Renal cortex interstitium (tissue), 11 donors: ENCODE data around the gene AP2A2. TPM values are rescaled to one million over a fixed set of nuclear protein-coding genes. Genes with fewer than 3 reads are reported as not detected.

Experiments
- DNase-seq, 11 donors: peaks; one replicate each; pipeline ENCODE4 v3.0.0-alpha.2; 2013; ENCODE audit warnings: low read depth in 9 of 11, low spot score in 4 of 11; ENCODE audit errors: extremely low read depth in 1 of 11
- polyA plus RNA-seq, 3 donors: library from polyadenylated mRNA; unstranded; fragments of 120-200 nt; gene quantifications; one replicate each; pipeline ENCODE4 v1.2.1, GENCODE V29; 2013; ENCODE audit not compliant: insufficient read length in 3 of 3

Gene AP2A2
- polyA plus RNA-seq, 3 donors, result 105 to 133 (median 108) TPM

- DNase-seq, result no peak
Observed at GRCh38 chr11:913043-913442, 12.6 kb upstream of the AP2A2 start.

DNA sequence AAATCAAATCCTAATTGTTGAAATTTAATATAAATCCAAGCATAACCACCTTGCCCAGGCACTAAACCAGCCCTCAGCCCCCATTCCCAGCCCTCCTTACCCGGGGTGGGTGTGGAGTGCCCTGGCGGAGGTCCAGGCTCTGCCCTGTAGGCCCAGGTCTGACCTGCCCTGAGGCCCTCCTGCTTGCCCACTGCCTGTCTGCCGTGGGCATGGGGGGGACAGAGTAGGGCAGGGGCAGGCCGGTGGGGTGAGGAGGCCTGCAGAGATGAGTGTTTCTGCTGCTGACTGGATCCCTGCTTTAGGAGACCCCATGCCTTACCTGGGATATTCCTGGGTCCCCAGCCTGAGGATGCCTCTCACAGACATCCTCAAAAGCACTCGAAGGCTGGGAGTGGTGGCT lies 11.5 kb upstream of the AP2A2 start:
- DNase-seq, result no peak

- DNase-seq, result no peak
Observed at GRCh38 chr11:914747-915501, 10.7 kb upstream of the AP2A2 start.

DNA sequence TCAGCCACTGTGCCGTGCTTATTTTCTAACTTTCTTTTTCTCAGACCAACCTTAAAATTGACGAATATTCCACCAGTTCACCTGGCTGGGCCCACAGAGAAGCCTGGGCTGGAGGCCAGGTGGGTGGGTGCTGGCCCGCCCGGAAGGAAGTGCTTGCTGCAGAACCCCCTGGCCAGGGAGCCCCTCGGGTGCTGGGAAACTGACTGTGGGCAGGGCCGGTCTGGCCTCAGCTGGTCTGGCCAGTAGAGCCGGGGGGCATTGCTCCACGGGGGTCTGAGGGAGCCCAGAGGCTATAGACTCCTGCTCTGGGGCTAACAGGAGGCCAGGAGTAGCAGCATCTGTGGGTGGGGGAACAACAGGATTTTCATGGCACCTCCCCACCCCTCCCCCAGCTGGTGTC lies 8.2 kb upstream of the AP2A2 start:
- DNase-seq, result no peak

DNA sequence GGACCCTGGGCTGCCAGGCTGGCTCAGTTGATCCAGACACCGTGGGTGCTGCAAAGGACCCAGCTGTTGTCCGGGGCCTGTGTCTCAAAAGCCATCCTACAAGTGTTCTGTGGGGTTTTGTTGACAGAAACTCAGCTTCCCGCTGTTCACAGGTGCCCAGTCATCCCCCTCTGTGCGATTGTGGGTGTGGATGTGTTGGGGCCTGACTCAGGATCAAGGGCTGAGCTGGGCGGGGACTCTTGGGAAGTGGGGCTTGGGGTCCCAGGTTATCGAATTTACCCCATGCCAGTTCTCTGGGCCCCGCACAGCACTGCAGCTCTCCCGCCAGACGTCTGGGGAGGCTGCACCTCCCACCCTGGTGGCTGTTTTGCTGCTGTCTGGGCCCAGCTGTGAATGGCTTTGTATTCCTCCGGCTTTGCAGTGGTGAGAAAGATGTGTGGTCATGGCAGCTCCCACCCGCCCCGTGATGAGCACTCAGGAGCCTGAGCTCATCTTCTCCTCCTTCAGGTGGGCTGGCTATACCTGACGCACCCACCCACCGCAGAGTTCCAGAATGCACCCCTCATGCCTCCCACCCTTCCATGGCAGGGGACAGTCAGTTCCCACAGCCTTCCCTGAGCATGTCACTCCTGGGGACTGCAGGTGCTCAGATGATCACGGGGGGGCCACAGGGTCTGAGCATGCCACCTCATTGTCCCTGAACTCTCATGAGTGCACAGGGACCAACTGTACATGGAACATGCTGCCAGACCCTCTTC lies 3.6 kb upstream of the AP2A2 start:
- no peak for DNase-seq

DNA sequence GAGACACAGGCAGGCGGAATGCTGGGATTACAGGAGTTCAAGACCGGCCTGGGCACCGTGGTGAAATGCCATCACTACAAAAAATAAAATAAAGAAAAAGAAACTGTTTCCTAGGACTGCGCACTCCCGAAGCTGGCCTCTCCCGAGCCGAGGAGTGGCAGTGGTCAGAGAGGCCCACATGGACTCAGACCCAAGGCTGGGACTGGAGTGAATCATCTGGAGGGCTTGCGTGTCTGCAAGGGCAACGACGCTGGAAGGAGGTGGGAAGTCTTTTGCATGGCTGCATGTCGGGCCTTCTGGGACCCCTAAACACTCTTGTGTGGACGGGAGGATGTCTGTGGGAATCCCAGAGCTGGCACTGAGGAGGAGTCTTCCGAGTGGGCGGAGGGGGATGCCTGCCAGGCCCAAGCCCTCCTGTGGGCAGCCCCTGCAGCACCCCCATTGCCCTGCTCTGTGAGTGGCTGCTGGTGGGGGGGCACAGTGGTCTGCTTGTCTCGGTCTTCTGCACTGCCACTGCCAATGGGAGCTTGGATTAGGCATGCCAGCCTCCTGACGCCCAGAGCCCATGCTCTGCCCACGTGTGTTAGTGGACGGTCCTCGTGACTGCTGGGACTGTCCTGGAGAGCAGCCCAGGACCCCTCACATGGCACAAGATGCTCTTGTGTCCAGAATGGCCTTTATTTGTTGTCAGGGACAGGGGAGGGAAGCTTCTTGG lies 1.8 kb upstream of the AP2A2 start:
- DNase-seq, result no peak

DNA sequence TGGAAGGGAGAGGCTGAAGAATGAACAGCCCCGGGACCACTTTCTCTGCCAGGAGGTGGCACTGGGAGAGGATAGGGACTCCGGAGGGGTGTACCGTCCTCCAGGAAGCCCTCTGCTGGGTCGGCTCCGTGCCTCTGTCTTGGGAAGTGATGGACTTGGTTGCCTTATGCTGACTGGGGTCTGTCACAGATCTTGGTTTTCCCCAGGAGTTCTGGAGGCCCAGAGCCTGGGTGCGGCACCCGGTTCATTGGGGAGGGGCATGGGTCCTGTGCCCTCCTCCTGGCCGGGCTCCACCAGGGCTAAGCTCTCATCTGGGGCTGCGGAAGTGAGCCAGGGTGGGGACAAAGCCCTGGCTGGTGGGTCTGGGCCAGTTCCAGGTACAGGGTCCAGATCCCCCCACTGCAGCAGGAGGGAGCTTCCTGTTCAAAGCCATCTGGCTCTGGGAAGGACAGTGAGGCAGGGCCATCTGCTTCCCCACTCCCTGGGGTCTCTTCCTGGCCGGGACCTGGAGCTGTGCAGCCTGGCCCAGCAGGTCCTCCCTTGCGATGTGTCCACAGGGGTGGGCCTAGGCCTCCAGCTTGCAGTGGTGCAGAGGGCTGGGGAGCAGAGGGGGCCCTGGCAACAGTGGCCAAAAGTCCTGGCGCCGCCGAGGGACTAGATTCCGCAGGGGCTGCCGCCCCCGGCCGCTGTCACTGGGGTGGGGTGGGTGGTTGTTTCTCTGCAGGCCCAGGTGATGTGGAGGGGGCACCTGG lies 1.1 kb upstream of the AP2A2 start:
- DNase-seq, result no peak

GRCh38 chr11:925158-925495 lies 543 bp upstream of the AP2A2 start:
- DNase-seq, result no peak

DNA sequence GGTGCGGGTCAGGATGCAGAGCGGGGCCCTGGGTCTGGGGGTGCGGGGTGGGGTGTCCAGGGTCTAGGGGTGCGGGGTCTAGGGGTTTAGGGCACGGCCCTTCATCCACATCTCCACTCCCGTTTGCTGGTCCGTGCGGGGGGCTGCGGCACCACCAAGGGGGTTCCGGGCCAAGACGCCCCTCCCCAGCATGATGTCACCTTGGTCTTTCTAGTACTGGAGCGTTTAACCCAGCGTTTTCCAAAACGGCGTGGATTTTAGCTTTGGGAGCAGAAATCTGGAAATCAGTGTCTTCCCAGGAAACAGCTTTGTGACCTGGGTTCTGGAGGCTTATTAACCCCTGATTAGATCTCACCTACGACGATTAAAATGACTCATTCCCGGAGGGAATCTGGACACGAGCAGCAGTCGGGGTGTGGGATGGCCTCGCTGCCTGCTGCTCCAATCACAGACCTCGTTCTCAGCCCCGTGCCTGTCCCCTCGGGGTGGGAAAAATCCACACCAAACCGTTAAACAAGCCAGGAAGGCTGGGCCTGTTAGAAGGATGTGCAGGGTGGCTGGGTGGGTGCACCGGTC lies 759 bp downstream of the AP2A2 start:
- DNase-seq, result peak in 1 of 11 donors; percentile 20

GRCh38 chr11:927871-928270 lies 2.2 kb downstream of the AP2A2 start:
- DNase-seq, result no peak

GRCh38 chr11:928786-929185 lies 3.1 kb downstream of the AP2A2 start:
- DNase-seq, result no peak

DNA sequence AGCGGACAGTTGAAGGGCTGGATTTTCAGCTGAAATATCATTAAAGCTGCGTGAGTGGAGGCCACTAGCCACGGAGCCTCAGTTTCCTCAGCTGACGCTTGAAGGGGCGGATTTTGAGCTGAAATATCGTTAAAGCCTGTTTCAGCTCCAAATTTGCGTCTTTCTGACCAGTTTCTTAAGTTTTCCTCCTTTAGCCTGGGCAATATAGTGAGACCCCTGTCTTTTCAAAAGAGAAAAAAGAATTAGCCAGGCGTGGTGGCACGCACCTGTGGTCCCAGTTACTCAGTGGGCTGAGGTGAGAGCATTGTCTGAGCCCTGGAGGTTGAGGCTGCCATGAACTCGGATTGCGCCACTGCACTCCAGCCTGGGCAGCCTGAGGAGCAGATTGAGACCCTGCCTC lies 3.7 kb downstream of the AP2A2 start:
- no peak for DNase-seq

DNA sequence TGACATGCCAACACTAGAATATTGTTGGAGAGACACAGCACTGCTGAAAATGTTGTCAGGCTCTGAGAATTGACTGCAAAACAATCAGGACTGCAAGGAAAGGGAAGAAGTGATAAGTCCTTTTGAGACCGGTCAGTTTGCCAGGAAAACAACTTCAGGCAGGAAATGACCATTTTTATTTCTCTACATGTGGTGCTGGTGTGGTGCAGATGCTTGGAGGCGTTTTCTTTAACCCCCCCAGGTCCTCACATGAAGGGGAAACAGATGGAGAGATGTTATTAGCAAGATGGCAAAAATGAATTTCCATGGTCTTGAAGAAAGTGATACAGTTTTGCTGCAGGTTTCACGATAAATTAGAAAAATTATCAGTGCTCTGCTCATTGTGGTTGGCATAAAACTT lies 5.7 kb downstream of the AP2A2 start:
- no peak for DNase-seq

DNA sequence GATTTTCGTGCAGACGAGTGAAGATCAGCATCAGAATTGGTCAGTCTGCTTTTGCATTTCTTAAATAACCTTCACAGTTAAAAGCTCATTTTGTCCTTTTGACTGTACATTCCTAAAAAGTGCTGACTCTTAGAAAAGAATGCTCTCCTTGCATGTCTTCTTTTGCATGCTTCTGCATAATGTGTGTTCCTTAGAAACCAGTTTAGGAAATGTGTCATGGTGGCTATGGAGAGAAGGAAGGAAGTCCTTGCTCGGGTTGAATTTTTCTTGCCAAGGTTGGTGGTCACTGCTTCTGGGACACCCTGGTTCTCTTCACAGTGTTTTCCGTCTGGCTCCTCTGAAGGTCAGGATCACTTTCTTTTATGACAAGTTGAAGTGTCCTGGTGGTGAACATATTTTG lies 6.8 kb downstream of the AP2A2 start:
- no peak for DNase-seq

GRCh38 chr11:933142-933851 lies 7.6 kb downstream of the AP2A2 start:
- DNase-seq, result no peak

DNA sequence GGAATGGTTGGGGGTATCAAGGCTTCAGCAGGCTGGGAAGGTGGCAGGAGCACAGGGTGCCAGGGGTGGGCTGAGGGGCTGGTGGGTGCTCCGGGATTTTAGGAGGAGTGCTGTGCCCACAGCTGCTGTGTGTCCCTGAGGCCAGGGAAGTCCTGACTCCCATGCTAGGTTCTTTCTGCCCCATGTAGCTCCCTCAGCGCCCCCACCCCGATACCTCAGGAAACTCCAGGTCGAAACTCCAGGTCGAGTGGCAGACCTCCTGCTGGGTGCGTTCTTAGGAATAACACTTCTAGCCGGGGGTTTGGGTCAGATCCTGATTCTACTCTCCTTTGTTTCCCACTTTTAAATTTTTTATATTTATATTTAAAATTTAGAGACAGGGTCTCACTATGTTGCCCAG lies 8.3 kb downstream of the AP2A2 start:
- DNase-seq, result no peak

DNA sequence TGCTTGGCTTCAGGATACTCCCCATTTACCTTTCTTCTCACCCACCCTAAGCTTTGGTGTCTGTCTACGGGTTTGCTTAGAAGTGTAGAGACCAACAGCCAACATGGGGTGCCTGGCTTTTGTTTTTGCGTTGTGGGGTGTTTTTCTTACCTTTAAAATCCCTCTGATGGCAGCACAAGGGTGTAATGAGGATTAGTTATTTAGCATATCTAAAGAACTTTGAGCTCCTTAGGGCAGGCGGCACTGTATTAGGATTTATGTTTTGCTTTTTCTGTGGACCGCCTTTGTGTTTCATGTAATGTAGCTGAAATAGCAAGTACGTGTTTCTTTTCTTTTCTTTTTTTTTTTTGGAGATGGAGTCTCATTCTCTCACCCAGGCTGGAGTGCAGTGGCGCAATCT lies 8.9 kb downstream of the AP2A2 start:
- no peak for DNase-seq

DNA sequence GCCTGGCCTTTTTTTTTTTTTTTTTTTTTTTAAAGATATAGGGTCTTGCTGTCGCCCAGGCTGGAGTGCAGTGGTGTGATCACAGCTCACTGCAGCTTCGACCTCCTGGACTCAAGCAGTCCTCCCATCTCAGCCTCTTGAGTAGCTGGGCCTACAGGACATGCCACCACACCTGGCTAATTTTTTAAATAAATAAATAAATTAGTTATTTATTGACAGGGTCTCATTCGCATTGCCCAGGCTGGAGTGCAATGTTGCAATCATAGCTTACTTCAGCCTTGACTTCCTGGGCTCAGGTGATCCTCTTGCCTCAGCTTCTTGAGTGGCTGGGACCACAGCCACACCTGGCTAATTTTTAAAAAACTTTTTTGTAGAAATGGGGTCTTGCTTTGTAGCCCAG lies 10.5 kb downstream of the AP2A2 start:
- DNase-seq, result no peak

- DNase-seq, result no peak
Observed at GRCh38 chr11:937841-938261, 12.2 kb downstream of the AP2A2 start.
